K562 (cell line): ENCODE results near the gene PGD. TPM values are rescaled to one million over a fixed set of nuclear protein-coding genes. Genes with fewer than 3 reads are reported as not detected.

Source experiments
- CBX5 ChIP-seq: IDR thresholded peaks from 2 replicates; pipeline ENCODE4 v1.6.1; 2014; ENCODE audit warnings: low read depth, borderline replicate concordance
- CXXC5 ChIP-seq: fragments of 250-450 bp; sonication (Bioruptor Pico); IDR thresholded peaks from 2 replicates; pipeline ENCODE4 v1.8.0; 2022; ENCODE audit warnings: inconsistent platforms, mild to moderate bottlenecking, moderate library complexity
- HNRNPH1 ChIP-seq: fragments of 200-400 bp; formaldehyde crosslinking; optimal IDR thresholded peaks from 2 replicates; pipeline ENCODE3; 2017; ENCODE audit warnings: low read depth, mild to moderate bottlenecking, low read length, moderate library complexity
- NFIC ChIP-seq: fragments of 450-650 bp; IDR thresholded peaks from 2 replicates; pipeline ENCODE4 v1.6.1; 2017; ENCODE audit warnings: mild to moderate bottlenecking, inconsistent platforms
- NFIX ChIP-seq: fragments of 250-450 bp; sonication (Bioruptor Pico); IDR thresholded peaks from 2 replicates; pipeline ENCODE4 v1.4.0; 2020; ENCODE audit warnings: low read depth, mild to moderate bottlenecking, moderate library complexity
- TCF7 ChIP-seq: sonication (generic); IDR thresholded peaks from 2 replicates; pipeline ENCODE4 v1.6.1; 2016; ENCODE audit warnings: antibody characterized with exemption, borderline replicate concordance
- TSC22D4 ChIP-seq: fragments of 450-650 bp; IDR thresholded peaks from 2 replicates; pipeline ENCODE4 v1.6.1; 2016; ENCODE audit warnings: missing genetic modification characterization, missing biosample characterization, control low read depth
- ZNF407 ChIP-seq: fragments of 450-650 bp; IDR thresholded peaks from 2 replicates; pipeline ENCODE4 v1.6.1; 2016; ENCODE audit warnings: low read depth
- ZNF707 ChIP-seq: fragments of 250-450 bp; sonication (Bioruptor Pico); conservative IDR thresholded peaks from 2 replicates; pipeline ENCODE4 v1.8.0; 2022; ENCODE audit warnings: inconsistent platforms, mild to moderate bottlenecking, moderate library complexity
- ZNF717 ChIP-seq: fragments of 250-450 bp; sonication (Bioruptor Pico); IDR thresholded peaks from 2 replicates; pipeline ENCODE4 v1.5.0; 2021
- polyA plus RNA-seq, 8 experiments: library from polyadenylated mRNA; depleted of rRNA in 4 of 8; stranded (reverse) in 5 of 8; unstranded in 3 of 8; fragments of >200 nt; fragmentation: Nextera tagmentation in 2 of 8; fragmentation: Illumina TruSeq in 1 of 8; extraction: Ambion mirVana in 2 of 8; extraction: Trizol in 1 of 8; gene quantifications; 2 replicates each; pipeline versions ENCODE4 v1.2.1 to v1.2.3, GENCODE V29; 2011 to 2014; ENCODE audit warnings: inconsistent platforms in 1 of 8, missing spikeins in 1 of 8
- total RNA-seq, 7 experiments: library from RNA; depleted of rRNA in 6 of 7; stranded (reverse); fragments of >200 nt in 6 of 7; fragmentation: Illumina TruSeq in 2 of 7; extraction: Trizol in 2 of 7; gene quantifications; 2 replicates each; pipeline versions ENCODE4 v1.2.1 to v1.2.3, GENCODE V29; 2011 to 2021; ENCODE audit warnings: low replicate concordance in 1 of 7
- TF ChIP-seq, protein P1 (sequence below): fragments of 200-800 bp; sonication (Bioruptor generic); IDR thresholded peaks from 2 replicates; pipeline ENCODE4 v1.6.1; 2016; ENCODE audit warnings: missing genetic modification characterization, missing compliant biosample characterization
- TF ChIP-seq, protein P2 (sequence below): sonication (generic); formaldehyde crosslinking; IDR thresholded peaks from 2 replicates; pipeline ENCODE4 v1.8.0; 2022; ENCODE audit warnings: missing genetic modification reagents, mild to moderate bottlenecking, moderate library complexity, borderline replicate concordance

The PGD gene
- total and polyA plus RNA-seq, 9 of the 15 experiments (the other 6 are each of a cell fraction or from before 2014, with no cell fraction given): 177 to 542 (median 270) TPM

GRCh38 chr1:10378081-10378841, 20.6 kb upstream of the PGD start (continued):
- TF ChIP-seq, protein P1, sequence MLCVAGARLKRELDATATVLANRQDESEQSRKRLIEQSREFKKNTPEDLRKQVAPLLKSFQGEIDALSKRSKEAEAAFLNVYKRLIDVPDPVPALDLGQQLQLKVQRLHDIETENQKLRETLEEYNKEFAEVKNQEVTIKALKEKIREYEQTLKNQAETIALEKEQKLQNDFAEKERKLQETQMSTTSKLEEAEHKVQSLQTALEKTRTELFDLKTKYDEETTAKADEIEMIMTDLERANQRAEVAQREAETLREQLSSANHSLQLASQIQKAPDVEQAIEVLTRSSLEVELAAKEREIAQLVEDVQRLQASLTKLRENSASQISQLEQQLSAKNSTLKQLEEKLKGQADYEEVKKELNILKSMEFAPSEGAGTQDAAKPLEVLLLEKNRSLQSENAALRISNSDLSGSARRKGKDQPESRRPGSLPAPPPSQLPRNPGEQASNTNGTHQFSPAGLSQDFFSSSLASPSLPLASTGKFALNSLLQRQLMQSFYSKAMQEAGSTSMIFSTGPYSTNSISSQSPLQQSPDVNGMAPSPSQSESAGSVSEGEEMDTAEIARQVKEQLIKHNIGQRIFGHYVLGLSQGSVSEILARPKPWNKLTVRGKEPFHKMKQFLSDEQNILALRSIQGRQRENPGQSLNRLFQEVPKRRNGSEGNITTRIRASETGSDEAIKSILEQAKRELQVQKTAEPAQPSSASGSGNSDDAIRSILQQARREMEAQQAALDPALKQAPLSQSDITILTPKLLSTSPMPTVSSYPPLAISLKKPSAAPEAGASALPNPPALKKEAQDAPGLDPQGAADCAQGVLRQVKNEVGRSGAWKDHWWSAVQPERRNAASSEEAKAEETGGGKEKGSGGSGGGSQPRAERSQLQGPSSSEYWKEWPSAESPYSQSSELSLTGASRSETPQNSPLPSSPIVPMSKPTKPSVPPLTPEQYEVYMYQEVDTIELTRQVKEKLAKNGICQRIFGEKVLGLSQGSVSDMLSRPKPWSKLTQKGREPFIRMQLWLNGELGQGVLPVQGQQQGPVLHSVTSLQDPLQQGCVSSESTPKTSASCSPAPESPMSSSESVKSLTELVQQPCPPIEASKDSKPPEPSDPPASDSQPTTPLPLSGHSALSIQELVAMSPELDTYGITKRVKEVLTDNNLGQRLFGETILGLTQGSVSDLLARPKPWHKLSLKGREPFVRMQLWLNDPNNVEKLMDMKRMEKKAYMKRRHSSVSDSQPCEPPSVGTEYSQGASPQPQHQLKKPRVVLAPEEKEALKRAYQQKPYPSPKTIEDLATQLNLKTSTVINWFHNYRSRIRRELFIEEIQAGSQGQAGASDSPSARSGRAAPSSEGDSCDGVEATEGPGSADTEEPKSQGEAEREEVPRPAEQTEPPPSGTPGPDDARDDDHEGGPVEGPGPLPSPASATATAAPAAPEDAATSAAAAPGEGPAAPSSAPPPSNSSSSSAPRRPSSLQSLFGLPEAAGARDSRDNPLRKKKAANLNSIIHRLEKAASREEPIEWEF (CRISPR knock-in tag): no peak
- no peak for TF ChIP-seq CBX5
- no peak for TF ChIP-seq NFIX
- no peak for TF ChIP-seq NFIC
- TF ChIP-seq ZNF407: no peak
- TF ChIP-seq CXXC5 (CRISPR knock-in tag): peak; percentile 55
- no peak for TF ChIP-seq ZNF707 (CRISPR knock-in tag)
- TF ChIP-seq TCF7: no peak
- TF ChIP-seq TSC22D4 (tag): no peak
- TF ChIP-seq, protein P2, sequence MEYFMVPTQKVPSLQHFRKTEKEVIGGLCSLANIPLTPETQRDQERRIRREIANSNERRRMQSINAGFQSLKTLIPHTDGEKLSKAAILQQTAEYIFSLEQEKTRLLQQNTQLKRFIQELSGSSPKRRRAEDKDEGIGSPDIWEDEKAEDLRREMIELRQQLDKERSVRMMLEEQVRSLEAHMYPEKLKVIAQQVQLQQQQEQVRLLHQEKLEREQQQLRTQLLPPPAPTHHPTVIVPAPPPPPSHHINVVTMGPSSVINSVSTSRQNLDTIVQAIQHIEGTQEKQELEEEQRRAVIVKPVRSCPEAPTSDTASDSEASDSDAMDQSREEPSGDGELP (CRISPR knock-in tag): peak; percentile 66; the same call in 1 of the 2 replicates
- TF ChIP-seq HNRNPH1: no peak
- no peak for TF ChIP-seq ZNF717 (CRISPR knock-in tag)
